Daoy (cell line): ENCODE results near the gene DCTN4. TPM values are rescaled to one million over a fixed set of nuclear protein-coding genes. Genes with fewer than 3 reads are reported as not detected.
"Not testable (repeated sequence)": the region's sequence is repeated elsewhere in the genome, so short reads cannot be mapped to it uniquely, and the experiment has no call there.

Experiments used
- DNase-seq: peaks from one replicate; pipeline ENCODE4 v3.0.0-alpha.2; 2015; ENCODE audit warnings: low read depth
- total RNA-seq: library from RNA; depleted of rRNA; stranded (reverse); fragments of >200 nt; shearing (Covaris generic); gene quantifications from 2 replicates; pipeline ENCODE4 v1.2.3, GENCODE V29; 2014; rRNA removed

DCTN4 gene
- 43.2 and 49.3 TPM in 2 replicates for total RNA-seq

DNA sequence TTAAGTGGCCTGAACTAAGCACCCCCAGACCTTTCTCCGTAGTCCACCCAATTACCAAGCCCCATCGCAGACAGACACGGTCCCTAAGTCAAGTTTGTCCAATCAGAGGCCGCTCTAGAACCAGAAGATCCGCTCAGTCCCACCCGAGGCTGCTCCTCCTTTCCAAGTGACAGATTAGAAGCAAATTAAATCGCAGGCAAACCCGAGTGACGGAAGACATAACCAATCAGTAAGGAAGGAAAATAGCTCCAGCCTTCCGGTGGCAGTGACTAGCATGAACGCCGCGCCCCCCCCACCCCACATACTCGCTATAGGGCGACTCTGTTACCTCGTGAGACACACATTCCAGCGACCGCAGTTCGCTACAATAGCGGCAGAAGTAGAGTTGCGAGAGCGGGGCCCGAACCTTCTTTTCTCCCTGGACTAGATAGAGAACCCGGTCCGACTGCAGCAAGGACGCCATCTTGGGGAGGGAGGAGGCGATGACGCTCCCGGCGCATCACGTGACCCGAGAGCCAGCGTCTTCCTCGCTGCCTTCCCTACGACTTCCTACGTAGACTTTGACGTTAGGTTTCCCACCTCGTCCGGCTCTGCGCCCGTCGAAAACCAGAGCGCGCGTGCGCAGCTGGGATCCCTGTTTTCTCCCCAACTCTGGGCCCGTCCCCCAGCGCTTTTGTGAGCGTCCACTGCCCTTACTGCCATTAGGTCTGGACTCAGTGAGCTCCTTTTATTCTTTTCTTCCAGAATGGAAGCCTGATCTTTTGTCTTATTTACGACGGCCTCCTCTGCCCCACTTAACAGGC, at the start of gene DCTN4:
DCTN4 (minus strand) TSS at position 487 of the 803 bp plus-strand sequence; CDS start at position 463, 24 bp downstream.
- DNase-seq, result peak; percentile 99

DNA sequence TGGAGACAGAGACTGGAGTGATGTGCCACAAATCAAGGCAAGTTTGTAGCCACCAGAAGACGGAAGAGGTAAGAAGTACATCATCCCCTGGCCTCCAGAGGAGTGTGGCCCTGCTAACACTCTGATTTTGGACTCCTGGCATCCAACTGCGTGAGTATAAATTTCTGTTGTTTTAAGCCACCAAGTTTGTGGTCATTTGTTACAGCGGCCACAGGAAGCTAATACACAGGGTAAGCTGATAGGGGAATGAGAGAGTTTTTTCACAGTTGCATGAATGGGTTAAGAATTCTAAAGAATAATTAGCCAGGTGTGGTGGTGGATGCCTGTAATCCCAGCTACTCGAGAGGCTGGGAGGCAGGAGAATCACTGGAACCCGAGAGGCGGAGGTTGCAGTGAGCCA, 45.6 kb upstream of the DCTN4 start:
- DNase-seq, result no peak

DNA sequence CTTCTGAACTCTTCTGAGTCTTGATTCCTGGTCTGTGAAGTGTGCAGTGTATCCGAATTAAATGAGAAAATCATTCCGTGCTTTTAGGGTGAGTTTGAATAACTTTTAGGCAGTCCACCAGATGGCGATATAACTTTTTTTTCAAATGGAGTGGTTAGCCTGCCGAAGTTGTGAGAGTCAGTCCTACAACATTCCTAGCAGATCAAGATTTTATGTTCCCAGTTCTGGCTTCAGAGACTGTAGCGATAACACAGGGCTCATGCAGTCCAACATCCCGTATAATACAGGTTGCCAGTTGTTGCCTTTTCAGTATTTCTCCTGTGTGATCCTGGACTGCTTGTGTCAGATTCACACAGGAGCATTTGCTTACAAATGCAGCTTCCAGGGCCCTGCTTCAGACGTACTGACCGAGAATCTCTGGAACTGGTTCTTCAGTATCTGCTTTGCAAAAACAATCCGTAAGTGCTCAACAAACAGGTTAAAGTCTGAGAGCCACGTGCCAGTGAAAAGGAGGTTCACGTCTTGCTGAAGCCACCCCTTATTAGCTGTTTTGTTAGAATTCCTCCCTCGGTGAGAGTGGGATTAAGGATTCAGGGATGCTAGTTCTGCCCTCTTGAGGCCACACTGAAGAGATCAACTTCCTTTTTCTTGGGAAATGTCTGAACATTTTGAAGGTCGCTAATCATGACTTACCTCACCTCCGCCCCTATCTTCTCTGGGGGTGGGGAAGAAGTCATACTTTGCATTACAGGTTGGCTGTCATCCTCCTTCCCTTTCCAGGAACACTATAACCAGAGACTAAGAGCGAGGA, 42.5 kb upstream of the DCTN4 start:
- peak; percentile 63 for DNase-seq

DNA sequence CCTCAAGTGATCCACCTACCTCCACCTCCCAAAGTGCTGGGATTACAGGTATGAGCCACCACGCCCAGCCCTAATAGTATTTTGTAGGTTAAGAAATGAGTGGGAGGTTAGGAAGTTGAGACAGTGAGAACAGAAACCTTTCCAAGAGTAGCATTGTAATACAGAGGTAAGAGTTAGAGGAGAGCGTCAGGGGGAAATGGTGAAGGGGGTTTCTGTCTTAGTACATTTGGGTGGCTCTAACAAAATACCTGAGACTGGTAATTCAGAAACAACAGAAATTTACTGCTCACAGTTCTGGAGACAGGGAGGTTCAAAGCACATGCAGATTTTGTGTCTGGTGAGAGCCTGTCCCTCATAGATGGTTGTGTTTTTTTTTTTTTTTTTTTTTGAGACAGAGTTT, 38.6 kb upstream of the DCTN4 start:
- DNase-seq, result no peak

DNA sequence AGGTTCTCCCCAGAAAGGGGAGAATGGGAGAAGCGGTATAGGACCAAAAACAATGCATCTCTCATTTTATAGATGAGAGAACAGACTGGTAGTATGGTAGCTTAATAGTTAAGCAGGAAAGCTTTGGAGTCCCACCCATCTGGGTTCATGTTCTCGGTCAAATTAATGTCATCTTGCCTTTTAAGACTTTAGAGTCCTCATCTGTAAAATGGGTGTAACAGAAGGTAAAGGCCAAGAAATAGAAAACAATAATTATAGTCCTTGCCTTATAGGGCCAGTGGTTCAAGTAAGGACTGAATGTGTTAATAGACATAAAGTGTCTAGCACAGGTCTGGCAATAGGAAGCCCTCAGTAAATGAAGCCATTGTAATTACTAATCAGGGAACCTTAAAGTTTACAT, 36.1 kb upstream of the DCTN4 start:
- no peak for DNase-seq

DNA sequence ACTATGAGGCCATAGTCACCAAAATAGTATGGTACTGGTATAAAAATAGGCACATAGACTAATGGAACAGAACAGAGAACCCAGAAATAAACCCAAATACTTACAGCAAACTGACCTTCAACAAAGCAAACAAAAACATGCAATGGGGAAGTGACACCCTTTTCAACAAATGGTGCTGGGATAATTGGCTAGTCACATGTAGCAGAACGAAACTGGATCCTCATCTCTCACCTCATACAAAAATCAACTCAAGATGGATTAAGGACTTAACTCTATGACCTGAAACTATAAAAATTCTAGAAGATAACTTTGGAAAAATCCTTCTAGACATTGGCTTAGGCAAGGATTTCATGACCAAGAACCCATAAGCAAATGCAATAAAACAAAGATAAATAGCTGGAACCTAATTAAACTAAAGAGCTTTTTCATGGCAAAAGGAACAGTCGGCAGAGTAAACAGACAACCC, 34.6 kb upstream of the DCTN4 start:
- DNase-seq, result not testable (repeated sequence)

DNA sequence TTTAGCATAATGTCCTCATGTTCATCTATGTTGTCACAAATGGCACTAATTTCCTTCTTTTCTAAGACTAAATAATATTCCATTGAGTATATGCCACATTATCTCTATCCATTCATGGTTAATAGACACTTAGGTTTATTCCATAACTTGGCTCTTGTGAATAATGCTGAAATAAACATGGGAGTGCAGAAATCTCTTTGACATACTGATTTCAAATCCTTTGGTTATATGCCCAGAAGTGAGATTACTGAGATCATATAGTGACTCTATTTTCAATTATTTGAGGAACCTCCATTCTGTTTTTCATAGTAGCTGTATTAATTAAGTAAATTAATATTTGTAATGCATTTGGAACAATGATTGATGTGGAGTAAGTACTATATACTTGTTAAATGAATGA, 32.7 kb upstream of the DCTN4 start:
- DNase-seq, result no peak

DNA sequence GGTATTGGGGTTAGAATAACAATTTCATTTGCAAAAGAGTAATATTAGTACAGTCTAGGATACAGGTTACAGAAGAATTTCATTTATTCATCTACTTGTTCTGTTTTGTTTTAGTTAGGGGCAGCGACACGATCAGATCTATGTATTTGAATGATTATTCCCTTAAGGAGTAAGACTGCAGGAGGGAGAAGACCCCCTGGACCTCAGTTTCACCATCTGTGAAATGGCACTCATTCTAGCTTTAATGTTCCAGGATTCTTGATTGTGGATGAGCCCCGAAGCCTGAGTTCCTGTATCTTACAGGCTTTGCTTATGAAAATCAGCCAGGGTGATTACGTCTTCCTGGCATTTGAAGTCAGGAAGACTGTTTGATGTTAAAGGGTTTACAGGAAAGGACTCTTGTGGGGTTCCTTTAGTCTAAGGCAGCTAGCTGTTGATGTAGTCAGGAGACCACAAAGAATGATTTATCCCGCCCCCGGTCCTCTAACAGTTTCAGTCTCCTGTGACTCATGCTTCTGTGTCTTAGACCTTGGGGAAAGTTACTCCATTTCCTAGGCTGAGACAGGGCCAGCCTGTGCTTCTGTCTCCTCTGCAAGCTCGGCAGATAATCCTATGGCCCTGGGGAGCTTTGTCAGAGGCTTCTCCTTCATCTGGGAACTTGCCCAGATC, 31.3 kb upstream of the DCTN4 start:
- DNase-seq, result peak; percentile 96

DNA sequence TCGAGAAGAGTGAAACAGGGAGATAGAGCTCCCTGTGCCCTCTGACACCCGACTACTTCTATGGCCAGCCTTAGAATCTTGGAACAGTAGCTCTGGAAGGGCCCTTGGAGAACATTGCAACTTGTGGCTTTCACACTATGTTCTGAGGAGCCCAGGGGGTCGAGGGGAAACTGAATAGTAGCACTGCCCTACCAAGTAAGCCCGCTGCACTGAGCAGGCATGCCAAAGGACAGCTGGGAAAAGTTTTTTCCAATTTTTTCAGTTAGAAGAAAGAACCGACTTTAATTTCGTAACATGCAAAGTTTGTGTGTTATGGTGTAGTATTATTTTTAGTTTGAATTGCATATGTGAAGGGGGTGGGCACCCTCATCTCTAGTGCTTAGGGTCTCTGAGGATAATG, 30.6 kb upstream of the DCTN4 start:
- no peak for DNase-seq

DNA sequence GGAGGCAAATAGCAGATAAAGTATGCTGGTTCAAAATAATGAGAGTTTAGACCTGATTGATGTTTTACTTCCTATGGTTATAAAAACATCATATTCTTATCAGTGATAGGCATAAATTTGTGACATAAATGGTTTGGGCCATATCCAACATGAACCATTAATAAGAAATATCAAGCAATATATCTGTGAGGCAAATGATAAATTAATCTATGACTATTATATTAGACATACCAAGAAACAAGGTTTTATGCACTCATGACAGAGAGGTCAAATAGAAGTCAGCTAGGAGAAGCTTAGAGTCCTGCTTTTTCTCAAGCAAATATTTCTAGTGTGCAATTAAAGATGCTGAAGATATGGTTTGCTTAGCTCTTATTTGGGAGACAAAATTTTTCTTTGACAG, 30.2 kb upstream of the DCTN4 start:
- DNase-seq, result no peak

DNA sequence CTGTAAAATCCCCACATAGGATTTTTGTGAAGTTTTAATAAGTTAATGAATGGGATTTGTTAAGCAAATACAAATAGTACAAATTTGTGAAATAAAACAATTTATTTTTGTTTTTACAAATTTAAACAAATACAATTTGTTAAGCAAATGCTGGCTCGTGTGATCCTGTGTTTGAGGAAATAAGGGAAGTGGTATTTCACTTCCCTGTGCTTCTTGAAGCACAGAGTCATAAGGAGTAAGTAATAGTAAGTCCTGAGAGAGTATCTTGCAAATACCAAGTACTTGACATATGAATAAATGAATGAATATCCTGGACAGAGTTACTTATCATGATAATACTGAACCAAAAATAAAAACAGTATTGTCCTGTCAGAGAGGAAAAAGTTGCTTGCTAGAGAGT, 28.8 kb upstream of the DCTN4 start:
- no peak for DNase-seq

DNA sequence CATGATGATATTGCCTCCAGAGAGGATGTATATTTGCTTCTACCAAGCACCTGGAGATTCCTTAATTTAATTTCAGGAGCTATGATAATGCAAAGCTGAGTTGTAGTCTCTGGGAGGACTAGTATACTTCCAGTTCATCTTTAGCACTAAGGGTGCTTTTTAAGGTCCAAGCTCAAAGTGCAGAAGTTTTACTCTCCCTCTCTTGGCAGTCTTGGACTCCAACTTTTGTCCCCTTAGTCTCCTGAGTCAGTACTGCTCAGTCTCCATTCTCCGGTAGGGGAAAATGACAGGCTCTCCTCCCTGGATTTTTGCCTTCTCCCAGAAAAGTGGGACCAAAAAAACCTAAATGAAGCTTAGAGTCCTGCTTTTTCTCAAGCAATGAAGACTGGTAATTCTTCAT, 28.1 kb upstream of the DCTN4 start:
- DNase-seq, result no peak

DNA sequence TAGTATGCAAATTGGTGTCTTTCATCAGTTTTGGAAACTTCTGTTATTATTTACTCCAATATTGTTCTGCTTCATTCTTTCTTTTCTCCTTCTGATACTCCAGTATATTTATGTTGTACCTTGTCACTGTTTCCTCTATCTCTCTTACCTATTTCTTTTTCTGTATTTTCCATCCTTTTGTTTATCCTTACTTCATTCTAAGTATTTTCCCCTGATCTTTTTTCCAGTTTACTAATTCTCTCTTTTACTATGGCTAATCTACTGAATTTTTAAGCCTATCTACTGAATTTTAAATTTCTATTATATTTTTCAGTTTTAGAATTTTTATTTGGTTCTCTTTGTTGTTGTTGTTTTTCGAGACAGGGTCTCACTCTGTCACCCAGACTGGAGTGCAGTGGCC, 27.1 kb upstream of the DCTN4 start:
- no peak for DNase-seq

DNA sequence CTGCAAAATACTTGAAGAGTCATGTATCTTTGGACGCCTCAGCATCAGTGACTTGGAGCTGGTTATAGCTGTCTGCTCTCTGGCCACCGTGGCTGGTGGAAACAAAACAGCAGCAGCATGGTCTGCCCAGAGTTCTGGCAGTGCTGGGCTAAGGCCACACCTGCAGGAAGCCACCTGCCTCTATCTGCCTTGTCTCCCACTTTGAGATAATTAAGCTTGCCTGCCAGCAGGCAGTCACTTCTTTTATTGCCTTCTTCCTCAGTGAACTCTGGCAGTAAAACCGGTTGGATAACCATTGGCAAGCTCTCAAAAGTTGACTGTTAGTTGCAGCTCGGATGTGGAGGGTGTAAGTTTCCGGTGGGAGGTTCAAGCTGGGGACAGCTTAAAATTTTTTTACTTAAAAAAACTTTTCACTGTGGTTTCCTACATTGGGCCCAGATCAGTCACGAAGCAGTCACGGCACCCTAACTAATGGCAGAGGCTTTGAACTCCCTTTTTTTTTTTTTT, 24.7 kb upstream of the DCTN4 start:
- DNase-seq, result peak; percentile 89

DNA sequence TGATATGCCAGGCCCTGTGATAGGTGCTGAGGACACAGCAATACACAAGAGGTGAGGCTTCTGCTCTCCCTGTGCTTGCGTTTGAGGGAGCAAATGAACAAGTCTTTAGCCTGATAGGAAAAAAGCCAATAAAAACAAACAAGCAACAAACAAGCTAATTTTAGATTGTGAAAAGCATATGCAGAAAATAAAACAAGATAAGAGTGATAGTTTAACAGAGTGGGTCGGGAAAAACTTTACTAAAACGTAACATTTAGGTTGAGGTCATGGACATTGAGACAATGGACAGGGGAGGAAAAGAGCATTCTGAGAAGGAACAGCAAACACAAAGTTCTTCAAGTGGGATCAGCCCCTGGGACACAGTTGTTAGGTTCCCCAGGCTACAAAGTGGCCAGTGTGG, 24.0 kb upstream of the DCTN4 start:
- DNase-seq, result no peak

DNA sequence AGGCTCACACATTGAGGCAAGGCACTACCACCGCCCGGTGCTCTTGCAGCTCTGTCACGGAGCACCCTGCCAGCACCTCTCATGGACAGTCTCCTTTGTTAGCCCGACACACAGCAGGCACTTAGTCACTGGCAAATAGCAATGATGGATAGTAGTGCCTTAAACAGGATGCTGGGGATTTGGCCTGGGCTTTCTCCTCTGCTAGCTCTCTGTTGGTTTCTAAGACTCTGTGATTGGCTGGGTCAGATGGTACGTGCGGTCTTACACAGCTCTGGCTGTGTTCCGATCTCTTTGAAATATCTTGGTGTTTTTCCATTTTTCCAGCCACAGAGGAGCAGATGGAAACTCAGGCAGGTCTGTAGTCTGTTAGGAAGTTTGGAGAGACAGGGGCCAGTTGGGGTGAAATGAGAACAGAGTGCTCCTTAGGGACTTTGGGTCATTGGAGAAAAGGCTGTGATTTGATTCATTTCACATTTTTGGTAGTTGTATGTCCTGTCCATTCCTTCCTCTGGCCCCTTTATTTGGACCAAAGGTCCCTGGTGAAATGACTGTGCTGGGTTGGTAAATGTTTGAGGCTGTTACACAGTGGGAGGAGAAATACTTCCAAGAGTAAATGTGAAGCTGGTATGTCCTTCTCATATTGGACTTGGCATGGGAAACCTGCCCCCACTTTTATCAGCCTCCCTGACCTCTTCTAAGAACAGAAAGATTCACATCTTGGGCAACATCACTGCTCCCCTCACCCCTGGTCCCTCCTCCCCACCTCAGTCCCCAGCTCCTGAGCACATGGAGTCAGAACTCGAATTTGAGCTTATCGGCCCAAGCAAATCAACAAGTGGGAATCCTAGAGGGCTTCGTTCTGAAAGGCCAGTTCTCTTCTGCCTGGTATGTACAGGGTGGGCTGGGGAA, 23.1 kb upstream of the DCTN4 start:
- DNase-seq, result peak; percentile 92

DNA sequence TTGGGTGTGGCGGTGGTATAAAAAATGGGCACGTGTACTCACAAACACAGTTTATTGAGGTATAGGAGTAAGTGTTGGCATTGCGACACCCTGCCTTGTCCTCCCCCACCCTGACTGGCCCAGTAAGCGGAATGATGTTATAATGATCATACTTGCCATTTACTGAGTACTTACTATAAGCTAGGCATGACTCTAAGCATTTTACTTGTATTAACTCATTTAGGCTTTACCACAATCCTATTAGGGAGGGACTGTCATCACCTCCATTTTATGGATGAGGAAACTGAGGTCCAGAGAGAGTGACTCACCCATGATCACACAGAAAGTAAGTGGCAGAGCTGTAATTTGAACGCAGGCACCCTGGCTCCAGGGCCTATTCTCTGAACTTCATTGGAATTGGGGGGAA, 22.0 kb upstream of the DCTN4 start:
- peak; percentile 83 for DNase-seq

DNA sequence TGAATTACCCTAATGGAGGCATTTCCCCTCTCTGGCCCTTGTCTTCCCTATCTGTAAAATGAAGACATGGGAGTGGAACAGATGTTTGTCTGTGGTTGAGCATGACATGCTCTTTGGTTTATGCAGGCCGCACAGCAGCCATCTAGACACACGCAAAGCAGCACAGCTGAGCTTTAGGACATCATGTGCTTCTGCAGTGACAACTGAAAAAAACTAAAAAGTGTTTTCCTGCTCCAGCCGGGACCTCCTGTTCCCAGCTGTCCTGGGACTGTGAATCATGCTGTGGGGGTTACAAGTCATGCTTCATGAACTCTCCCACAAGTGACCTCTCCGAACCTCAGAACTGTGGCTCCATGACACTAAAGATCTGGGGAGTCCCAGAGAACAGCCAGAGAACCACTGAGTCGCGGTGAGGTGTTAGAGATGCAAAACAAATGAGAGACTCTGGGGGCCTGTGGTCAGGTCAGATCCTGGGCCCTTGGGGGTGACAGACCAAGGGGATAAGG, 21.4 kb upstream of the DCTN4 start:
- DNase-seq, result peak; percentile 64

DNA sequence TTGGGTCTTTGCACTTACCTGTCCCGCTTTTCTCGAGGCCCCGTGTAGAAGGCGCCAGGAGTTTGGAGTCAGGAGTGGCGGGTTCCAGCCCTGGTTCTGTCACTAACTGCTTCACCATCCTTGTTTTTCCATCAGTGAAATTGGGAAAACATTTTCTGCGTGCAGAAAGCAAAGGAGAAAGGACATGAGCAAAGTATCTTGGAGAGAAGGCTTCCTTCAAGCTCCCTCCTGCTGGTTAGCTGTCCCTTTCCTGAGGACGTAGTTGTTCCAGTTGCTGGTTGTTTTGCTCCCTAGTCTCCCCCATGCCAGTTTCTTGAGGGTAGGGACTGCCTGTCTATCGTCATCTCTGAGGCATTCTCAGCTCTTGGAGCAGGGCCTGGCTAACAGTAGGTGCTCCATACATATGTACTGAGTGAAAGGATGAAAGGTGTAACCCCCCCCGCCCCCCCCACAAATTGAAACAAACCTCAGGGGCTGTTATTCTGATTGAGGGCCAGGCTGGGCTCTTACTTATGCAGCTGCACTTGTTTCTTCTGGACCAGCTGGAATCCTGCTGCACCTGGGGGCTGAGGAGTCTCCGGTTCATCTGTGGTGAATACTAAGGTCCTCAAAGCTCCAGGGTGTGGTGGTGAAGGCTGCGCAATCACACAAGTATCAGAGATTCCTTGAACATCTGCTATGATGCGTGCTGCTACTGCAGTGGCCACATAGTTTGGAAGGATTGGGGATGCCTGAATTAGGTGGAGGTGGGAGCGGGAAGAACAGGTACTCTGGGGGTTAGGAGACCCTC, 20.8 kb upstream of the DCTN4 start:
- DNase-seq, result peak; percentile 29
